GM19395 (cell line): Measurements from ENCODE around the gene SYNRG.
"Not testable (repeated sequence)": the region's sequence is repeated elsewhere in the genome, so short reads cannot be mapped to it uniquely, and the experiment has no call there.

ENCODE experiments used
- ATAC-seq: cut with Tn5 transposase; IDR thresholded peaks from one replicate; pipeline ENCODE4 v1.9.1; 2021; ENCODE audit warnings: mild to moderate bottlenecking, moderate library complexity; ENCODE audit not compliant: unreplicated experiment

The SYNRG gene

DNA sequence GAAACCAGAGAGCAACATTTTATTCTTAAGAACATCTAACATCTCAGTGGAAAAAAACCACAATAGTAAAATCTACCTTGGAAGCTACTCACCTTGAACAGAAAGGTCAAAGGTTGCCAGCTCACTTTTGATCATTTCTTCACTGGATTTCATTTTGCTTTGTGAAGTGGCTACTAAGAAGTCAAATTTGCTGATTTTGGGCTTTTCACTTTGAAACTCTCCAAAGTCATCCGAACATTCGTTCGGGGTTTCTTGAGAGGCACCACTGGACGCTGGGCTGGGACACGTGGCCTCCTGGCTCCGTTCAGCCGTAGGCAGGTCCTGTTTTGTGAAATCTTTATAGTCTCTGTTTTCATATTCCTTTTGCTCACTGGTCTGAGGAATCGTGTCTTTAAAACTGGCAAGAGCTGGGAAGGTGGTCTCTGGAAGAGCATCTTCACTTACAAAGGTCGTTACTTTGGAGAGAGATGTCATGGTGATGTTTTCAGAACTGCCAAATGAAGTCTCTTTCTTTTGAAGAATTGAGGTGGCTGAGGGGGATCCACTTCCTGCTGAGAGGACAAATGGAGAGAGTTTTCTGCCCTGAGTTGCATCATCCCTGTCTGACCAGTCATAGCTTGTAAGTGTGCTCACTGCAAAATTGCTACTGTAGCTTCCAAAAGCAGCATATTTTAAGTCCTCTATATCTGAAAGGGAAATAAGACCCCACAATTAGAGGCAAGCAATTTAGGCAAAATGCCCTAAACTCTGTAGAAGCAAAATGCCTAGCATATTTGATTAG lies 67.1 kb downstream of the SYNRG start:
- no peak for ATAC-seq

- ATAC-seq = no peak
Measured at GRCh38 chr17:37538981-37539659, 70.1 kb downstream of the SYNRG start.

GRCh38 chr17:37535906-37536305 lies 73.3 kb downstream of the SYNRG start:
- no peak for ATAC-seq

- no peak for ATAC-seq
Measured at GRCh38 chr17:37532756-37533155, 76.5 kb downstream of the SYNRG start.

DNA sequence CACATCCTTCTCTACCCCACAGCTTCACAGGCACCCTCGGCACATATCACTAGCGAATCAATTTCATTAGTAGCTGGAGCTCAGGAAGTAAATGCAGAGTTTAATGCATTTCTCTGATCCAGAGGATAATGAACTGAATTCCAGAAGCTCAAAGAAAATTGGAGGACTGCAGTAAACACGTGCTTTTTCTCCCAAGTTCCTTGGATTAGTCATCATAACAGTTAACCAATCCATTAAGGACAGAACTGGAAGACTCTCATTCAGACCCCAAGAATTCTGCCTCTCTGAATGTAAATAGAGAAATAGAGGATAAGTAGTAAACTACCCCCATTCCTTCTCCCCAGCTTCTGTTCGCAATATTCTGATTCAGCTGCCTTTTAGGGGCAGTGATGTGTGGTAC lies 78.8 kb downstream of the SYNRG start:
- no peak for ATAC-seq

- no peak for ATAC-seq
Measured at GRCh38 chr17:37527249-37527851, 81.9 kb downstream of the SYNRG start.

GRCh38 chr17:37523715-37524219 lies 85.5 kb downstream of the SYNRG start:
- ATAC-seq = no peak

- ATAC-seq = no peak
Measured at GRCh38 chr17:37521821-37522220, 87.4 kb downstream of the SYNRG start.

DNA sequence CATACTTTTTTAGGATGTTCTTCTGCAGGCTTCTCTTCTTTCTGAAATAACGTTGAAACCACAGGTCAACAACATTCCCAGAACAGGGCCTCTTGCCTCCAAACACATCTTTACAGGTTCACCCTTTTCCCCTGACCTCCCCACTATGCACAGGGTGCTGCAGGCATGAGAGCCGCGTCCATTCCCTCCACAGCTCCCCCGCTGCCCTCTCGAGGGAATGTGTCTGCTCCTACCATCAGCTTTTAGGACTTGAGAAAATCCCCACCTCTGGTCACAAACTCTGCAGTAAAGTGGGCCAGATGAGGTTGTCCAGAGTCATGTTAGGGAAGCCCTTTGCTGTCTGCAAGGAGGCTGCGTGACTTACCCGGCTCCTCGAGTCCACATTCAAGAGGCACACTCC lies 89.0 kb downstream of the SYNRG start:
- no peak for ATAC-seq

GRCh38 chr17:37519251-37519985 lies 89.8 kb downstream of the SYNRG start:
- ATAC-seq = no peak

DNA sequence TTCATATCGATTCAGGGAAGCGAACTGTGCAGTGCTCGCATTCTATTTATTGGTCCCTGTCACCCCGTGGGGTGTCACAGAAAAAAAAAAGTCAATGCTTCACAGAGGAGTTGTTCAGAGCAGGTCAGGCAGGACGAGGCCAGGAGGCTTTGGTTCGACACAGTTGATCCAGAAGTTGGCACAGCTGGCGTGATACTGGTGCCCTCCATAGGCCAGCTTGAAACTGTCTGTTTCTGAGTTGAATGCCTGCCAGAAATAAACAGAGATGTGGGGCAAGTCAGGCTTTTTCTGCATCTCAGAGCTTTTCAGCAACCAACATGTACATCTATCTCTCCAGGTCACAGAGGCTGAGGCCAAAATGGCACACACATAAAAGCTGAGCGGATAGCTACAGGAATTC lies 90.4 kb downstream of the SYNRG start:
- ATAC-seq = no peak

- ATAC-seq = no peak
Measured at GRCh38 chr17:37517881-37518280, 91.3 kb downstream of the SYNRG start.

GRCh38 chr17:37516127-37516571 lies 93.1 kb downstream of the SYNRG start:
- no peak for ATAC-seq

- ATAC-seq = no peak
Measured at GRCh38 chr17:37513711-37514110, 95.5 kb downstream of the SYNRG start.

GRCh38 chr17:37512442-37513068 lies 96.7 kb downstream of the SYNRG start:
- no peak for ATAC-seq

GRCh38 chr17:37511642-37512041 lies 97.6 kb downstream of the SYNRG start:
- ATAC-seq = not testable (repeated sequence)

DNA sequence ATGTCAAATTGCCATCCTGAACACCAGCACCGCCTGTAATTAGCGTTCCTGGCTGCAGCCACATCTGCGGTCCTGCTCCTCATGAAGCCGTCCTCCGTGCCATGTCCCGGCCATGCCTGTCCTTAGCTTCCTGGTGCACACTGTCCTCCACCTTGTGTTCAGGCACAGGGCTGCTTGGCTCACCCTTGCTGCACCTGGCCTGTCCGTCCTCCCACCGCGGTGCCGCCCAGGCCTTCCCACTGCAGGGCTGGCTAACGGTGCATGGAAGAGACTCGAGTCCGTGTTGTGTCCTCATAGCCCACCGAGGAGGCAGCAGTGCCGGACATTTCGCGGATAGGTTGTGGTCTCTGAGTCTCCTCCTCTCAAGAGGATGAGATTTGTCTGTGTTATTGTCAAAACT lies 99.2 kb downstream of the SYNRG start:
- ATAC-seq = no peak

DNA sequence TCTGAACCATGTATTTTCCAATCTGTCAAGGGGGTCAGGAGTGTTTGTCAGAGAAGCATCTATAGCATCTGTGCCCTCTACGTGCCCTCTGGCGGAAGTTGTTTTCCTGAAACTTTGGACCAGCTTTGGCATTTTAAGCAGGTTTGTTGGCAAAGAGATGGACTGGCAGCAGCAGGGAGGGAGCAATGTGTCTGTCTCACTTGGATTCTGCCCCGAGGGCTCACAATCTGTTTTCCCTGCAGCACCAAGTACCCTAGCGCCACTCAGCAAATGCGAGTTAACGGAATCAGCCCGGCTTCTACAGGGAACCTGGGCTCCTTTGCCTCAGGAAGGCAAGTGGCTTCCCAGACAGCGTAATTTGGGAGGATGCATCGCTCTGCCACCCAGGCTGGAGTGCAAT lies 102.1 kb downstream of the SYNRG start:
- ATAC-seq = no peak

GRCh38 chr17:37506678-37507077 lies 102.5 kb downstream of the SYNRG start:
- ATAC-seq = no peak

DNA sequence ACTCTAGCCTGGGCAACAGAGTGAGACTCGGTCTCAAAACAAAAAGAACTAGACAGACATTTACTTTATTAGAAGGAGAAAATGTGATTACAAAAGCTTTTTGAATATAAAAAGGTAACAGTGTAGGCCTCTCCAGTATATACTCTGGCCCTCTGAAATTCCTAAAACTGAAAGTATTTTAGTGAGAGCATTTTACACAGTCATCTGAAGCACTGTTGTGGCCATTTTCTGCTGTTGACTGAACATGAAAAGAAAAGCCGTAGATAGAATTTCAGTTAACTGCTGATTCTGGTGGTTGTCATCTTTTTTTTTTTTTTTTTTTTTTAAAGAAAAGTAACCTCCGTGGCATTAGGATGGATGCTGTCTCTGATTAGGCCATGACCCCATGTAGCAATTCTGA lies 103.9 kb downstream of the SYNRG start:
- ATAC-seq = no peak

DNA sequence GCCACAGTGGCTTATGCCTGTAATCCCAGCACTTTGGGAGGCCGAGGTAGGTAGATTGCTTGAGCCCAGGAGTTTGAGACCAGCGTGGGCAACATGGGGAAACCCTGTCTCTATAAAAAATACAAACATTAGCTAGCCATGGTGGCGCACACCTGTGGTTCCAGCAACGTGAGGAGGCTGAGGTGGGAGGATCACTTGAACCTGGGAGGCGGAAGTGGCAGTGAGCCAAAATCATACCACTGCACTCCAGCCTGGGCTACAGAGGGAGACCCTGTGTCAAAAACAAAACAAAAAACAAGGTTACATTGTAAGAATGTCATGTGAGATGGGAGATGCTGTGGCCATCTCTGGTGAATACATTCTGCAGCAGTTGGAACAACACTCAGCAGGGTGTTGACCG lies 106.1 kb downstream of the SYNRG start:
- ATAC-seq = no peak
